ENCODE measurements around the gene AATF. TPM values are rescaled to one million over a fixed set of nuclear protein-coding genes. Genes with fewer than 3 reads are reported as not detected.

AATF gene
- total RNA-seq, 1 experiment from 2014 or later: 61.0 TPM

DNA sequence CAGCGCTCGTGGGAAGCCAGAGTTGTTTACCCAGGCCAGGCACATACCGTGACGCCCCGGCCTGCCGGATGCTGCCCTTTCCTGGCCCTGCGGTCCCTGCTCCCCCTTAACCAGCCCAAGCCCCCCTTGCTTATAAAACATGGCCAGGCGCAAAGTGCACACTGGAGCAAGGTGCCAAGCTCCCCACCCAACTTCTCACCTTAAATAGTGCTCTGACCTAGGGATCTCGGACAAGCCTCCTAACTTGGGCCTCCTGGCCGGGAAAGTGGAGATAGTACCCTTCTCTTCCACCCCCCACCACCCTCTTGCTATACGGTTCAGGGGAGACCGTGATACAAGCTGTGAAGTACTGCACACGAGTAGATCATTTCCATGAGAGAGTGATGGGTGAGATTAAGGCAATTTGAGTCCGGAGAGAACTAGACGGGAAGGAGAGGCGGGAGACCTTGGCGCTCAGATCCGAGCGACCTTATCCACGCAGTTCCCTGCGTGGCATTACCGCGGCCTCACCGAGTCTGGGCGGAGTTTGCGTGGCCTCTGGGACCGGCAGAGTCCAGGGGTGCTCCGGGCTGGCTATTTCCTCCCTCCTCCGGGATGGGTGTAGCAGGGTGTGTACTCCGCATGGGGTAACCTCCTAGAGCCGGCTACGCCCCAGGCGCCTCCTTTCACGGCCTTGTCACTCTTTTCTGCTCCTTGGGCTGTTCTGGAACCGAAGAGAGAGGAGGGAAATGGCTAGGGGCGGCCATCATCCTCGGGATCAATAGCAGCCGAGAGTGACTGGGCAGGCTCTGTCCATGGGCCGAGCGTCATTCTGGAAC is 15.9 kb upstream of the AATF start:
- ChIA-PET POLR2A (no interaction called here), CTCF (interaction anchor here (0.7 to 1.6 kb wide), 3 partner anchors 48 to 1494 kb away, joined by 3 to 4 read pairs (median 3); no protein-coding TSS in a partner anchor)
- Mint-ChIP-seq H3K4me3 (peak overlapping the region; percentile 78), H3K27ac (no peak overlapping the region), H3K4me1 (peaks cover 76% of the 10 kb centered on the region), H3K36me3 (no peaks in the 10 kb centered on the region), H3K27me3 (ENCODE audit: low read depth) (peaks cover 98% of the 10 kb centered on the region), H3K9me3 (no peaks in the 10 kb centered on the region)
- ATAC-seq (no peak), DNase-seq (ENCODE audit: low spot score) (no peak)
- TF ChIP-seq EMX1 (CRISPR knock-in tag; IDR thresholded peaks at IDR 0.05) (no peak), ZNF512 (CRISPR knock-in tag; IDR thresholded peaks at IDR 0.05; ENCODE audit: borderline replicate concordance) (no peak), SOX15 (CRISPR knock-in tag; IDR thresholded peaks at IDR 0.05) (no peak), ZNF263 (CRISPR knock-in tag; IDR thresholded peaks at IDR 0.05; ENCODE audit: low read depth) (no peak), GRHL2 (CRISPR knock-in tag; IDR thresholded peaks at IDR 0.05; ENCODE audit: insufficient replicate concordance, severe bottlenecking) (no peak), CREM (CRISPR knock-in tag; IDR thresholded peaks at IDR 0.05) (no peak), GTF2I (CRISPR knock-in tag; conservative IDR thresholded peaks at IDR 0.05) (no peak), IRF2 (CRISPR knock-in tag; IDR thresholded peaks at IDR 0.05; ENCODE audit: borderline replicate concordance, low read depth) (no peak), ARID4B (CRISPR knock-in tag; IDR thresholded peaks at IDR 0.05; ENCODE audit: borderline replicate concordance) (no peak), ZNF121 (CRISPR knock-in tag; IDR thresholded peaks at IDR 0.05) (no peak), ZBTB21 (CRISPR knock-in tag; IDR thresholded peaks at IDR 0.05; ENCODE audit: borderline replicate concordance) (no peak), GABPB1 (CRISPR knock-in tag; IDR thresholded peaks at IDR 0.05) (no peak), E2F1 (CRISPR knock-in tag; IDR thresholded peaks at IDR 0.05) (no peak), ZNF138 (CRISPR knock-in tag; conservative IDR thresholded peaks at IDR 0.05) (no peak), ZNF671 (CRISPR knock-in tag; IDR thresholded peaks at IDR 0.05) (no peak), FOXP4 (CRISPR knock-in tag; IDR thresholded peaks at IDR 0.05) (no peak)
- TF ChIP-seq, protein P1, sequence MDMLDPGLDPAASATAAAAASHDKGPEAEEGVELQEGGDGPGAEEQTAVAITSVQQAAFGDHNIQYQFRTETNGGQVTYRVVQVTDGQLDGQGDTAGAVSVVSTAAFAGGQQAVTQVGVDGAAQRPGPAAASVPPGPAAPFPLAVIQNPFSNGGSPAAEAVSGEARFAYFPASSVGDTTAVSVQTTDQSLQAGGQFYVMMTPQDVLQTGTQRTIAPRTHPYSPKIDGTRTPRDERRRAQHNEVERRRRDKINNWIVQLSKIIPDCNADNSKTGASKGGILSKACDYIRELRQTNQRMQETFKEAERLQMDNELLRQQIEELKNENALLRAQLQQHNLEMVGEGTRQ (CRISPR knock-in tag; IDR thresholded peaks at IDR 0.05): no peak
- TF ChIP-seq, protein P2, sequence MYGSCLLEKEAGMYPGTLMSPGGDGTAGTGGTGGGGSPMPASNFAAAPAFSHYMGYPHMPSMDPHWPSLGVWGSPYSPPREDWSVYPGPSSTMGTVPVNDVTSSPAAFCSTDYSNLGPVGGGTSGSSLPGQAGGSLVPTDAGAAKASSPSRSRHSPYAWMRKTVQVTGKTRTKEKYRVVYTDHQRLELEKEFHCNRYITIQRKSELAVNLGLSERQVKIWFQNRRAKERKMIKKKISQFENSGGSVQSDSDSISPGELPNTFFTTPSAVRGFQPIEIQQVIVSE (CRISPR knock-in tag; IDR thresholded peaks at IDR 0.05; ENCODE audit: borderline replicate concordance): no peak
- TF ChIP-seq, protein P3, sequence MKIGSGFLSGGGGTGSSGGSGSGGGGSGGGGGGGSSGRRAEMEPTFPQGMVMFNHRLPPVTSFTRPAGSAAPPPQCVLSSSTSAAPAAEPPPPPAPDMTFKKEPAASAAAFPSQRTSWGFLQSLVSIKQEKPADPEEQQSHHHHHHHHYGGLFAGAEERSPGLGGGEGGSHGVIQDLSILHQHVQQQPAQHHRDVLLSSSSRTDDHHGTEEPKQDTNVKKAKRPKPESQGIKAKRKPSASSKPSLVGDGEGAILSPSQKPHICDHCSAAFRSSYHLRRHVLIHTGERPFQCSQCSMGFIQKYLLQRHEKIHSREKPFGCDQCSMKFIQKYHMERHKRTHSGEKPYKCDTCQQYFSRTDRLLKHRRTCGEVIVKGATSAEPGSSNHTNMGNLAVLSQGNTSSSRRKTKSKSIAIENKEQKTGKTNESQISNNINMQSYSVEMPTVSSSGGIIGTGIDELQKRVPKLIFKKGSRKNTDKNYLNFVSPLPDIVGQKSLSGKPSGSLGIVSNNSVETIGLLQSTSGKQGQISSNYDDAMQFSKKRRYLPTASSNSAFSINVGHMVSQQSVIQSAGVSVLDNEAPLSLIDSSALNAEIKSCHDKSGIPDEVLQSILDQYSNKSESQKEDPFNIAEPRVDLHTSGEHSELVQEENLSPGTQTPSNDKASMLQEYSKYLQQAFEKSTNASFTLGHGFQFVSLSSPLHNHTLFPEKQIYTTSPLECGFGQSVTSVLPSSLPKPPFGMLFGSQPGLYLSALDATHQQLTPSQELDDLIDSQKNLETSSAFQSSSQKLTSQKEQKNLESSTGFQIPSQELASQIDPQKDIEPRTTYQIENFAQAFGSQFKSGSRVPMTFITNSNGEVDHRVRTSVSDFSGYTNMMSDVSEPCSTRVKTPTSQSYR (CRISPR knock-in tag; IDR thresholded peaks at IDR 0.05): no peak
- TF ChIP-seq, protein P4, sequence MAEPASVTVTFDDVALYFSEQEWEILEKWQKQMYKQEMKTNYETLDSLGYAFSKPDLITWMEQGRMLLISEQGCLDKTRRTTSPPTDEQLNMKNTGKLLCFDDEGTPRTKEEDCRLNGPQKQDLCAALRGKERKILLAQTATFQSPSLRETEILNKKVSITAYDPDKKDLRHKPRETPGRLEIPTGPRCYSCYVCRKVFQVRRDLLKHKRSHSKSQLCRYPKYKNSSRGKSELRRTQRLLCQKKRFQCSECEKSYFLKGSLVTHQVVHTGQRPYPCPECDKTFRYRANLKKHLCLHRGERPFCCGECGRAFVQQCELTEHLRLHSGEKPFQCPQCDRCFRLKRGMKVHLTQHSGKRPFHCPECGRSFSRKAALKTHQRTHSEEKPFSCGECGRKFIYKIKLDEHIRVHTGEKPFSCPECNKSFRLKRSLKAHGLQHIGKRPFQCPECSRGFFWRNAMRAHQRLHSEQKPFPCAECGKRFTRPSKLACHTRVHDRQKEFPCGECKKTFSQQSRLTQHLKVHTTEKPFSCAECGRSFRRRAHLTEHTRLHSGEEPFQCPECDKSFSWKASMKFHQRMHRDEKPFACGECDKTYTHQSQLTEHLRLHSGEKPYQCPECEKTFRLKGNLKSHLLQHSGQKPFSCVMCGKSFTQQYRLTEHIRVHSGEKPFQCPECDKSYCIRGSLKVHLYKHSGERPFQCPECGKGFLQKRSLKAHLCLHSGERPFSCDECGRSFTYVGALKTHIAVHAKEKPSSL (CRISPR knock-in tag; conservative IDR thresholded peaks at IDR 0.05): no peak

Data from WTC11 (cell line).